ENCODE measurements around the gene FAM20C. TPM values are rescaled to one million over a fixed set of nuclear protein-coding genes. Genes with fewer than 3 reads are reported as not detected.

FAM20C gene
- total RNA-seq, 1 experiment from 2014 or later = 35.8 TPM

- TF ChIP-seq, protein P1, sequence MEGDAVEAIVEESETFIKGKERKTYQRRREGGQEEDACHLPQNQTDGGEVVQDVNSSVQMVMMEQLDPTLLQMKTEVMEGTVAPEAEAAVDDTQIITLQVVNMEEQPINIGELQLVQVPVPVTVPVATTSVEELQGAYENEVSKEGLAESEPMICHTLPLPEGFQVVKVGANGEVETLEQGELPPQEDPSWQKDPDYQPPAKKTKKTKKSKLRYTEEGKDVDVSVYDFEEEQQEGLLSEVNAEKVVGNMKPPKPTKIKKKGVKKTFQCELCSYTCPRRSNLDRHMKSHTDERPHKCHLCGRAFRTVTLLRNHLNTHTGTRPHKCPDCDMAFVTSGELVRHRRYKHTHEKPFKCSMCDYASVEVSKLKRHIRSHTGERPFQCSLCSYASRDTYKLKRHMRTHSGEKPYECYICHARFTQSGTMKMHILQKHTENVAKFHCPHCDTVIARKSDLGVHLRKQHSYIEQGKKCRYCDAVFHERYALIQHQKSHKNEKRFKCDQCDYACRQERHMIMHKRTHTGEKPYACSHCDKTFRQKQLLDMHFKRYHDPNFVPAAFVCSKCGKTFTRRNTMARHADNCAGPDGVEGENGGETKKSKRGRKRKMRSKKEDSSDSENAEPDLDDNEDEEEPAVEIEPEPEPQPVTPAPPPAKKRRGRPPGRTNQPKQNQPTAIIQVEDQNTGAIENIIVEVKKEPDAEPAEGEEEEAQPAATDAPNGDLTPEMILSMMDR (conservative IDR thresholded peaks at IDR 0.05; ENCODE audit: low read depth, low read length) = no peak
- TF ChIP-seq EZH2 (IDR thresholded peaks at IDR 0.05; ENCODE audit: borderline replicate concordance, low read depth, low read length, poor library complexity, severe bottlenecking) = no peak
- intact Hi-C loops (cut with micrococcal nuclease; ENCODE audit: unreplicated experiment) = no loop called here
- H3K36me3 ChIP-seq (ENCODE audit: insufficient read depth, low read length, poor library complexity, severe bottlenecking) = no peaks in the 10 kb centered on the region
- no TSS peak for BruUV-seq (replicated peaks)
- ChIA-PET CTCF (no interaction called here), POLR2A (ENCODE audit: low non-redundant PET) (no interaction called here)
- no peaks in the 10 kb centered on the region for H3K27me3 ChIP-seq (replicated peaks; ENCODE audit: insufficient read depth, low read depth, low read length, poor library complexity)
- H3K27ac ChIP-seq (ENCODE audit: low read depth, low read length, poor library complexity, severe bottlenecking) = no peak overlapping the region
- no peak for DNase-seq (ENCODE audit: low spot score)
- H3K4me1 ChIP-seq (ENCODE audit: insufficient read depth, low read length, poor library complexity, severe bottlenecking) = no peaks in the 10 kb centered on the region
- peaks cover 7% of the 10 kb centered on the region for H3K9me3 ChIP-seq (ENCODE audit: low read depth, low read length, poor library complexity, severe bottlenecking)
- no peak overlapping the region for H3K4me3 ChIP-seq (ENCODE audit: low read depth, low read length, poor library complexity, severe bottlenecking)
These were observed 76.6 kb downstream of the FAM20C start for GRCh38 chr7:268991-269390.

DNA sequence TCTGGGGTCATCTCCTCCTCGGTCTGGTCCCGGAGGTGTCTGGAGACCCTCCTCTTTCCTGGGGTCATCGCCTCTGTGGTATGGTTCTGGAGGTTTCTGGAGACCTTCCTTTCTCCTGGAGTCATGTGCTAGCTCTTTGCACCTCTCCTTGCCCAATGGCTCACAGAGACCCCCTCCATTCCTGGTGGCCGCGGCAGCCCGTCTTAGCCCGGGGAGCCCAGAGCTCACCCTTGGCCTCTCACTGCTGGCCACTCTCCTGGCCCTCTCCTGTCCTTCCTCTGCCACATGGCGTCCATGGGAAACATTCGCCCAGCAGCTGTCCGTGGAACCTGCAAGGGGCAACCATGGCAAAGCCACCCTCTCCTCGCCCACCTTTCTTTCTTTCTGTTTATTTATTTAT is 77.3 kb downstream of the FAM20C start:
- Histone ChIP-seq H3K4me1 (ENCODE audit: insufficient read depth, low read length, poor library complexity, severe bottlenecking) (no peaks in the 10 kb centered on the region), H3K4me3 (ENCODE audit: low read depth, low read length, poor library complexity, severe bottlenecking) (no peak overlapping the region), H3K36me3 (ENCODE audit: insufficient read depth, low read length, poor library complexity, severe bottlenecking) (no peaks in the 10 kb centered on the region), H3K9me3 (ENCODE audit: low read depth, low read length, poor library complexity, severe bottlenecking) (peaks cover 14% of the 10 kb centered on the region), H3K27me3 (replicated peaks; ENCODE audit: insufficient read depth, low read depth, low read length, poor library complexity) (no peaks in the 10 kb centered on the region), H3K27ac (ENCODE audit: low read depth, low read length, poor library complexity, severe bottlenecking) (no peak overlapping the region)
- no TSS peak for BruUV-seq (replicated peaks)
- TF ChIP-seq, protein P1 (conservative IDR thresholded peaks at IDR 0.05; ENCODE audit: low read depth, low read length) = no peak
- TF ChIP-seq EZH2 (IDR thresholded peaks at IDR 0.05; ENCODE audit: borderline replicate concordance, low read depth, low read length, poor library complexity, severe bottlenecking) = no peak
- ChIA-PET CTCF (no interaction called here), POLR2A (ENCODE audit: low non-redundant PET) (no interaction called here)
- no peak for DNase-seq (ENCODE audit: low spot score)
- intact Hi-C loops (cut with micrococcal nuclease; ENCODE audit: unreplicated experiment) = no loop called here

- CTCF ChIA-PET = no interaction called here
- no peak for TF ChIP-seq EZH2 (IDR thresholded peaks at IDR 0.05; ENCODE audit: borderline replicate concordance, low read depth, low read length, poor library complexity, severe bottlenecking)
- TF ChIP-seq, protein P1 (conservative IDR thresholded peaks at IDR 0.05; ENCODE audit: low read depth, low read length) = no peak
- Histone ChIP-seq H3K4me1 (ENCODE audit: insufficient read depth, low read length, poor library complexity, severe bottlenecking) (no peaks in the 10 kb centered on the region), H3K36me3 (ENCODE audit: insufficient read depth, low read length, poor library complexity, severe bottlenecking) (no peaks in the 10 kb centered on the region), H3K27ac (ENCODE audit: low read depth, low read length, poor library complexity, severe bottlenecking) (no peak overlapping the region), H3K27me3 (replicated peaks; ENCODE audit: insufficient read depth, low read depth, low read length, poor library complexity) (no peaks in the 10 kb centered on the region), H3K9me3 (ENCODE audit: low read depth, low read length, poor library complexity, severe bottlenecking) (peaks cover 19% of the 10 kb centered on the region), H3K4me3 (ENCODE audit: low read depth, low read length, poor library complexity, severe bottlenecking) (no peak overlapping the region)
- POLR2A ChIA-PET (ENCODE audit: low non-redundant PET) = no interaction called here
- no peak for DNase-seq (ENCODE audit: low spot score)
- no TSS peak for BruUV-seq (replicated peaks)
- intact Hi-C loops (cut with micrococcal nuclease; ENCODE audit: unreplicated experiment) = no loop called here
These were observed 78.1 kb downstream of the FAM20C start for GRCh38 chr7:270351-270983.

Data from A673 (cell line).